SJCRH30 (cell line): ENCODE results near the gene POU3F2. TPM values are rescaled to one million over a fixed set of nuclear protein-coding genes. Genes with fewer than 3 reads are reported as not detected.

Source experiments
- DNase-seq, 2 experiments: peaks; one replicate each; pipeline ENCODE4 v3.0.0-alpha.2; 2015 to 2020
- H3K27ac ChIP-seq: fragments of 250-450 bp; sonication (Bioruptor Pico); 2 replicates; pipeline ENCODE4 v1.5.1; 2020; ENCODE audit warnings: mild to moderate bottlenecking, moderate library complexity
- H3K27me3 ChIP-seq: fragments of 250-450 bp; sonication (Bioruptor Pico); 2 replicates; pipeline ENCODE4 v1.5.1; 2020; ENCODE audit warnings: mild to moderate bottlenecking, moderate library complexity
- H3K36me3 ChIP-seq: fragments of 250-450 bp; sonication (Bioruptor Pico); 2 replicates; pipeline ENCODE4 v1.5.1; 2020; ENCODE audit warnings: mild to moderate bottlenecking, moderate library complexity
- H3K4me1 ChIP-seq: fragments of 250-450 bp; sonication (Bioruptor Pico); 2 replicates; pipeline ENCODE4 v1.5.1; 2020; ENCODE audit warnings: mild to moderate bottlenecking, moderate library complexity
- H3K4me3 ChIP-seq: fragments of 250-450 bp; sonication (Bioruptor Pico); 2 replicates; pipeline ENCODE4 v1.5.1; 2020; ENCODE audit warnings: mild to moderate bottlenecking, moderate library complexity
- H3K9me3 ChIP-seq: fragments of 250-450 bp; sonication (Bioruptor Pico); replicated peaks from 2 replicates; pipeline ENCODE4 v1.5.1; 2020; ENCODE audit warnings: mild to moderate bottlenecking, moderate library complexity
- total RNA-seq: library from RNA; depleted of rRNA; stranded (reverse); fragments of >200 nt; shearing (Covaris generic); gene quantifications from 2 replicates; pipeline ENCODE4 v1.2.3, GENCODE V29; 2014

POU3F2 gene
- total RNA-seq, 1 experiment from 2014 or later: 0.26 TPM

DNA sequence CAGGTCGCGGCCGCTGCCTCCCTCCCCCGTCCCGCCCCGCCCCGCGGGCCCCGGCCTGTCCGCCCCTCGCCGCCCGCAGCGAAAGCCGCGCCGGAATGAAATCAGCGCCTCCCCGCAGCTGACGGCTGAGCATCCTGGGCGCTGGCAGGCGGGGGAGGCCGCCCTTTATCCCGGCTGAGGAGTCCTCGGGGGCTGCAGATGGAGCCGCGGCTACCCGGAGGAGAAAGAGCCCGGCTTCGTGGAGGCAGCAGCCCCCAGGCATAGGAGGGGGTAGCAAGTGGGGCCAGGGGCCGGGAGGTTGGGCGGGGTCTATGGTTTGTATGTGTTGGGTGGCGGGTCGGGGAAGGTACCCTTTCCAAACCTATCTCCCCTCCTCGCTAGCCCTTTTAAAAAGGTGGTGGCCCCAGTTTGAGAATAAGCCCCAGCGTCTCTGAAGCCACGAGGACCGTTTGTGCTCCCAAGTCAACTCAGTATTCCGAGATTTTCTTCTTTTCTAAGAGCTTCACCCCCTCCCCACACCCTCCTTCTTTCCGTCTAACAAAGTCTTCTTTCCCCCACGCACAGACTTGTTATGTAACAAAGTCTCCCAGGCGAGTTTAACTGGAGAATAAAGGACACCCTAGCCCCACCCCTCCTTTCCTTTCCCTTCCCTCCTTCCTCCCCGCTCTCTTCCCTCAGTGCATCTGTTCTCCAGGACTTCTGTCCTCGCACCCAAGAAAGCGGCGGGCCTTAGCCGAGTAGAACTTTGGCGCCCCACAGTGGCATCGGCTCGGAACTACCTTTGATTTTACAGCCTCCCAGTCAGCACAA, 11.0 kb downstream of the POU3F2 start:
- peak; percentile 79 to 90 for DNase-seq
- H3K4me1 ChIP-seq: no peaks in the 10 kb centered on the region
- H3K27me3 ChIP-seq: no peaks in the 10 kb centered on the region
- H3K36me3 ChIP-seq: no peaks in the 10 kb centered on the region
- H3K4me3 ChIP-seq: peak overlapping the region; percentile 50
- no peaks in the 10 kb centered on the region for H3K9me3 ChIP-seq
- no peak overlapping the region for H3K27ac ChIP-seq

DNA sequence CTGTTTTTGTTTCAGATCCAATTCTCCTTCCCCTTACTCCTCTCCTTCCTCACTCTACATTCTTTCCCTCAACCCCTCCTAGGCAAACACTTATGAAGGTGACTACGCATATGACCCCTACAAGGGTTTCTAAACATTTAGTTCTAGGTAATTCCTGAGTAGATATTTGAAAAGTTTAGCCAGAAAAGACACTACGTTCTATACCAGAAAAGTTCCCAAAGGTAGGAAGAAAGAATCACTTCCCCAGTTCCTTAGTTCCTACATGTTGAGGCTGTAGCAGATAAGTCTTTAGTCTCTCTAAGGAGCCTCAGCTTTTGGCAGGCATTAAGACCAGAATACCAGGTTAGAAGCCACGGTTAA, 11.6 kb downstream of the POU3F2 start:
- H3K27ac ChIP-seq: no peak overlapping the region
- no peaks in the 10 kb centered on the region for H3K4me1 ChIP-seq
- no peak for DNase-seq
- H3K27me3 ChIP-seq: no peaks in the 10 kb centered on the region
- no peak overlapping the region for H3K4me3 ChIP-seq
- H3K36me3 ChIP-seq: no peaks in the 10 kb centered on the region
- no peaks in the 10 kb centered on the region for H3K9me3 ChIP-seq

DNA sequence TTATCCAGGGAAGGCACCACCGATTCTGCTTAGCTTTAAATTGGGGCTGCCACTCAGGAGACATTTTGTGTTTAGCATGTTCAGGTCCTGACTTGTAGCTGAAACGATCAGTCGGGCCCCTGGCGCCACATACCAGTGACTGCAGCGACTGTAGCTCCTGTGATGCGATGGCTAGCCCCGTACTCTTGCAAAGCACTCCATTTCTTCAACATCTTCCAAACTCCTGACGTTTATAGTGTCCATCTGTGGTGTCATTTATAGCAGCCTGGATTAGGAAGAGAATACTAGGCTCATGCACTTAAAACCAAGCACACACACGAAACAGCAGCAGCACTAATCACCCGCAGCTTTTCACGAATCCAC, 13.0 kb downstream of the POU3F2 start:
- no peak overlapping the region for H3K4me3 ChIP-seq
- H3K9me3 ChIP-seq: no peaks in the 10 kb centered on the region
- no peaks in the 10 kb centered on the region for H3K4me1 ChIP-seq
- no peak for DNase-seq
- no peak overlapping the region for H3K27ac ChIP-seq
- H3K27me3 ChIP-seq: no peaks in the 10 kb centered on the region
- no peaks in the 10 kb centered on the region for H3K36me3 ChIP-seq

DNA sequence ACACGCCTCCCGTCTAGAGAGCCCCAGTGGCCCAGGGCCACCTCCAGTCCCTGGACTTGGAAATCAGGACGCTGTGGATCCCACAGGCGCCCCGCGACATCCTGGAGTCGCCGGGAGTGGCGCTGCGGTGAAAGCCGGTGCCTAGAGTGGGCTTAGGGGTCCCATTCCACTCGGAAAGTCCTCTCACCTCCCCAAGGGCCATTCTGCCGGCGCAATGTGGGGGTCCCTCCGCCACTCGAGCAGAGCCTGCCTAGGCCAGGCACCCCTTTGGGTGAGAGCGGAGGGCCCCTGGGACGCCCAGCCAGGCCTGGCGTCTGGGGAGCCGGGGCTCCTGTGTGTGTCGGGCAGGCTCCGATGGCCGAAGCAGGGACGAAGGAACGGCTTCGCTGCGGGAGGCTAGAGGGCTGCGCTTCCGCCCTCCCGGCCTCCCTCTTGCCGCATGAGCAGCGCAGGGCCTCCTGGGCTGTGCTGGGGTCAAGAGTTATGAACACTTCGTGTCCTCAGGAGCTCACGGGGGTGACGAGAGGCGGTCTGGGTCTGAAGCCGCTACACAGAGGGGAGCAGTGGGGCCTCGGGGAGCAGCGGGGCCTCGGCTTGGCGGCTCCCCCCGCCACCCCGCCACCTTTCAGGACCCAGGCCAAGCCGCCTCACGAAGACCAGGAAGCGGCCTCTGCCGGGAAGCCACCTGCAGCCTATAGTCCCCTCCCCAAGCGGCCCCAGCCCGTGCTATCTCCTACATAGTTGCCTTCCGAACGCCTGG, 13.6 kb downstream of the POU3F2 start:
- DNase-seq: no peak
- Histone ChIP-seq H3K9me3 (no peaks in the 10 kb centered on the region), H3K27me3 (no peaks in the 10 kb centered on the region), H3K4me1 (no peaks in the 10 kb centered on the region), H3K36me3 (no peaks in the 10 kb centered on the region), H3K27ac (no peak overlapping the region), H3K4me3 (no peak overlapping the region)

DNA sequence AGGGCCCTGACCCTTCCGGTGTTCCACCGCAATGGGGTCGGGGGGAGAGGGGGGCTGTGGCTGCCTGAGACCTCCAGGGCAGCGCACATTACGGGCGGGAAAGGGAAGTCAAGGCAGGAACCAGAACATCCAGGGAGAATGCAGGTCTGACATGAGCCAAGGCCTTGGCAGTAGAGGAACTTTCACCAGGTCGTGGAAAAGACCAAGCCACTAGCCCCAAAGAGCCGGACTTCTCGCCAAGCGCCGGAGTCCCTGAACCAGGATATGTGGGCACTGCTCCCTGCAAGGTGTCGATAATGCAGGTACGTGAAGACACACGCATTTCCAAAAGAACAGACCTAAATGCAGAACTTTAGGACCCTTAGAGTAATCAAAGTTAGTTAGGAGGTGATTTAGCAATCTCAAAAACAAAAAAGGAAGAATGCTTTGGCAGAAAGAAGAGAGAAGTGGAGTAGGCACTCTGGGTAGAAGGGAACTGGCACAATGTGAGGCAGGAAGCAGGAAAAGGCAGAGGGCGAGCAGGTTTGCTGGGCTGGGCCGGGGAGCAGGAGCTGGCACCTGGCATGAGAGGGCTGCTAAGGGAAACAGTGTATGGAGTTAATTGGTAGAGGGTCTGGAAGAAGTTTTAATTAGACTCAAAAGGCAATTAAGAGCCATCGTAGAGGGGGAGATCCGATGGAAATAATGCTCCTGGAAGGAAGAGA, 14.3 kb downstream of the POU3F2 start:
- Histone ChIP-seq H3K9me3 (no peaks in the 10 kb centered on the region), H3K4me3 (no peak overlapping the region), H3K36me3 (no peaks in the 10 kb centered on the region), H3K27me3 (no peaks in the 10 kb centered on the region), H3K27ac (no peak overlapping the region), H3K4me1 (no peaks in the 10 kb centered on the region)
- DNase-seq: no peak

DNA sequence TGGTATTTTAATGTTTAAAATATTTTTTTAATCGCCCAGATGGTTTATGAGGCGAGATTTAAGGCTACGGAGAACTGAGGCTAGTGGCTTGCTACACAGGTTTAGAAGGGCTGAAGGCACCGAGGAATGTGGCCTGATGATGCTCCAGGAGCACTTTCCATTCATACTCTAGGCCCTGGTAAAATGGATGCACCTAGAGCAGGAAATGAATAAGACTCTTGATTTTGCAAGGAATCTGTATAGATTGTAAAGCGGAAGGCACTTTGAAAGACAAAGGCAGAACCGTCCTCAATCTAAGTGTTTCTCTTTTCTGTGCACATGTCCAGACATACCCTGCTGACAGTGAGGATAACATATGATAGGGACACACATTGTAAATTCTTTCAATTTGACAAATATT, 30.1 kb downstream of the POU3F2 start:
- no peaks in the 10 kb centered on the region for H3K27me3 ChIP-seq
- no peaks in the 10 kb centered on the region for H3K36me3 ChIP-seq
- H3K4me1 ChIP-seq: no peaks in the 10 kb centered on the region
- H3K4me3 ChIP-seq: no peak overlapping the region
- H3K9me3 ChIP-seq: no peaks in the 10 kb centered on the region
- DNase-seq: no peak
- H3K27ac ChIP-seq: no peak overlapping the region

DNA sequence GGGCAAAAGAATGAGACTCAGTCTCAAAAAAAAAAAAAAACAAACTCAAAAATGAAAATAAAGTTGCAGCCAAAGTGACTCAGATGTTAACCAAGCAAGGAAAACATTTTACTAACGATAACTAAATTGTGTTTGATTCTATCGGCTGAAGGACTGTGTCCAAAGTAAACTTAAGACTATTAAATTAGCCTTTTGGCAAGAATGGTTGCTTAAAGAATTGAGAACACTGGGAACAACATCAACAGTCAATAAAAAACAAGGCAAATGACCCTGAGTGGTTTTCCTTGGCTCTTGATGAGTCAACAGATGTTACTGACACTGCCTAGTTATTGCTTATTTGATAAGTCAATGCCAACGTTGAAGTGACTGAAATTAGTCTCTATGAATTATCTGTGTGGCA, 36.7 kb downstream of the POU3F2 start:
- Histone ChIP-seq H3K36me3 (no peaks in the 10 kb centered on the region), H3K27ac (no peak overlapping the region), H3K4me3 (no peak overlapping the region), H3K27me3 (no peaks in the 10 kb centered on the region), H3K4me1 (no peaks in the 10 kb centered on the region), H3K9me3 (no peaks in the 10 kb centered on the region)
- no peak for DNase-seq

DNA sequence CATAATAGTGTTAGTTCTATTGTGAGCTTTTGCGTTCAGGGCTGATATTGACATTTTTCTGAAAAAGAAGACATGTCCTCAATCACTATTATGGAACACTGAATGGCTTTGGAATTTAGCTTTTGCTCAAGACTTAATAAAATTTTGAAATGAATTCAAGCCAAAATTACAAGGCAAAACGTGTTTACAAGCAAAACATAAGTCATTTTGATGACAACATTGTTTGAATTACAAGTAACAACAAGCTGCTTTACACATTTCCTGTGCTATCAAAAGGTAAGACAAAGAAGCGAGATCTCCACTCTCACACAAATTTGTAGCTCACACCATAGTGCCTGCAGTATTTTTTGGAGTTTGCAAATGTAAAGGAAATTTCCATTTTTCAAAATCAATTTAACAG, 37.4 kb downstream of the POU3F2 start:
- Histone ChIP-seq H3K4me3 (no peak overlapping the region), H3K9me3 (no peaks in the 10 kb centered on the region), H3K27me3 (no peaks in the 10 kb centered on the region), H3K4me1 (no peaks in the 10 kb centered on the region), H3K27ac (no peak overlapping the region), H3K36me3 (no peaks in the 10 kb centered on the region)
- no peak for DNase-seq

DNA sequence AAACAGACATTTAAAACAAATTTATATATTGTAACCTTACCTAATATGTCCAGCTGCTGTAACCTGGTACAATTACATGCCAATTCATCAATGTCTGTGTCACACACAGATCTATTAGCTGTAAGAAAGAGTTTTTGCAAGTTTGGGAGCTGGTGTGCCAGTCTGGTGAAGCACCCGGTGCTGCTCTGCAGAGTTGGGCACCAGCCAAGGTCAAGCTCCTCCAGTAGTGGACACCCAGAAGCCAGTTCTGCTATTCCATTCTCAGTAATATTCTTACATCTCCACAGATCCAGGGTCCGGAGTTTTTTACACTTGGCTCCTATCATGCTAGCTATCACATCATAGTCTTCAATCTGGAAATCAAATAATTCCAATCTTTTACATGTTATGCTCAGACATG, 41.0 kb downstream of the POU3F2 start:
- no peaks in the 10 kb centered on the region for H3K9me3 ChIP-seq

DNA sequence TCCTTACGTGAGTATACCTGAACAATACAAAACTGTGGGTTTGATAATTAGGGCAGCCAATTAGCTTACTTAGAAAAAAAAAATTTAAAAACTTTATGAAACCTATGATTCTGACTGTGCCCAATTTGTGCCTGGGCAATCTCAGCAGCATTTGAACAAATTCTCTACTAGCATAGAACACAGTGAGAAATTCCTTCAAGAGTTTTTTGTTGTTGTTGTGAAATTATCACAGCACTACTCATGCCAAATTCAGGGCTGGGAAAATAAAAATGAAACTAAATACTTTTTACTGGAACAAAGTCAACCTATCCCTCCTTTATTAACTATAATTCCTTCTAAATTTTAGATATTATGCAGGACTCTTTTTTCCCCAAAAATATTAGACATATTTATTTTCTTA, 42.9 kb downstream of the POU3F2 start:
- DNase-seq: no peak

More for the DNA sequence above, 41.0 kb downstream of the POU3F2 start:
- H3K4me3 ChIP-seq: no peak overlapping the region
- no peak overlapping the region for H3K27ac ChIP-seq
- H3K4me1 ChIP-seq: no peaks in the 10 kb centered on the region
- no peaks in the 10 kb centered on the region for H3K27me3 ChIP-seq
- no peak for DNase-seq
- H3K36me3 ChIP-seq: no peaks in the 10 kb centered on the region

DNA sequence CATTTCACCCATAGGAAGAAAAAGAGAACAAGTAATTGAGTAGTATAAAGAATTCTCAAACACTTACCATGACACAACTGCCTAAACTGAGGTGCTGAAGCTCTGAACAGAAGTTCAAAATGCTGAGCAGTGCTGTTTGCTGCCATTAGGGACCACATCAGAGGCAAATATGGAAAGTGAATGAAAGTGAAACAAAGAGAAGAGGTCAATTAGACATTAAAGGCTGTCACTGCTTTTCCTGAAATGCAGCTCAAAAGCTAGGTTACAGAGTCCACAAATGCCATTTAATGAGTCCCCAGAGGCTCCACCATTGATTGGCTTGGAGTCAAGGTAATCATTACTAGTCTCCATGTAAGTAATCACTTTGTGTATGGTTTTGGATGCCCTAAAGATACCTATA, 46.1 kb downstream of the POU3F2 start:
- Histone ChIP-seq H3K4me1 (no peaks in the 10 kb centered on the region), H3K9me3 (no peaks in the 10 kb centered on the region), H3K4me3 (no peak overlapping the region), H3K36me3 (no peaks in the 10 kb centered on the region), H3K27ac (no peak overlapping the region), H3K27me3 (no peaks in the 10 kb centered on the region)
- DNase-seq: no peak

More for the DNA sequence above, 42.9 kb downstream of the POU3F2 start:
- Histone ChIP-seq H3K36me3 (no peaks in the 10 kb centered on the region), H3K4me1 (no peaks in the 10 kb centered on the region), H3K4me3 (no peak overlapping the region), H3K27ac (no peak overlapping the region), H3K9me3 (no peaks in the 10 kb centered on the region), H3K27me3 (no peaks in the 10 kb centered on the region)

DNA sequence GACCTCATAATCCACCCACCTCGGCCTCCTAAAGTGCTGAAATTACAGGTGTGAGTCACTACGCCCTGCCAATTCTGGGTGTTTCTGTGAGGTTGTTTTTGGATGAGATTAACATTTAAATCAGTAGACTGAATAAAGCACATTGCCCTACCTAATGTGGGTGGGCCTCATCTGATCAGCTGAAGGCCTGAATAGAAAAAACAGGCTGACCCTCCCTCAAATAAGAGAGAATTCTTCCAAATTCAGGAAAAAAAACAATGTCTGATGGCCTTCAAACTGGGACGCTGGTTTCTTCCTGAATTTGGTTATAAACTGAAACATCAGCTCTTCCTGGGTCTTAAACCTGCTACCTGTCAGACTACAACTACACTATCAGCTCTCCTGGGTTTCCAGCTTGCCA, 51.0 kb downstream of the POU3F2 start:
- Histone ChIP-seq H3K4me1 (no peaks in the 10 kb centered on the region), H3K36me3 (no peaks in the 10 kb centered on the region), H3K27me3 (no peaks in the 10 kb centered on the region), H3K4me3 (no peak overlapping the region), H3K9me3 (no peaks in the 10 kb centered on the region), H3K27ac (no peak overlapping the region)
- DNase-seq: no peak

DNA sequence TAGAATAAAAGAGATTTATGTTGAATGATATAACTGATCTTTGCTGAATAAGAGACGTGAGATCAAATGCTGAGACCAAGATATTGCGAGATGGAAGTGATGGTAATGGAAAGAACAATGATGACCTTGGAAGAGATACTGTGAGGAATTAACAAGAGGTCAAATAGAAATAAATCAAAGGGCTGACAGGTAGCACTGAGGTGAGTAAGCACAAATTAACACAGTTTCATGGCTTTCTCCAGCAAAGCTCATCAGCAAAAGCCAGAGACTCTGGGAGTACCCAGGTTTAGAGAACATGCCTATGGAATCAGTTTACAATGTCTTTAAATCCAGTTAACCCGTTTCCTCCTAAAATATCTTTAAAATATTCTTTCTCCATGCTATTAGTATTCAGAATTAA, 53.3 kb downstream of the POU3F2 start:
- Histone ChIP-seq H3K36me3 (no peaks in the 10 kb centered on the region), H3K4me1 (no peaks in the 10 kb centered on the region), H3K4me3 (no peak overlapping the region), H3K27ac (no peak overlapping the region), H3K27me3 (no peaks in the 10 kb centered on the region), H3K9me3 (no peaks in the 10 kb centered on the region)
- no peak for DNase-seq
